ENCODE results near the gene TNK2. TPM values are rescaled to one million over a fixed set of nuclear protein-coding genes. Genes with fewer than 3 reads are reported as not detected.
"Not testable (repeated sequence)": the region's sequence is repeated elsewhere in the genome, so short reads cannot be mapped to it uniquely, and the experiment has no call there.

The TNK2 gene
- total RNA-seq, 1 experiment from 2014 or later, result 212 TPM

GRCh38 chr3:195916991-195917390, 8.6 kb upstream of the TNK2 start:
- no peak for DNase-seq (ENCODE audit: low spot score)

GRCh38 chr3:195916291-195916690, 7.9 kb upstream of the TNK2 start:
- DNase-seq (ENCODE audit: low spot score), result no peak

DNA sequence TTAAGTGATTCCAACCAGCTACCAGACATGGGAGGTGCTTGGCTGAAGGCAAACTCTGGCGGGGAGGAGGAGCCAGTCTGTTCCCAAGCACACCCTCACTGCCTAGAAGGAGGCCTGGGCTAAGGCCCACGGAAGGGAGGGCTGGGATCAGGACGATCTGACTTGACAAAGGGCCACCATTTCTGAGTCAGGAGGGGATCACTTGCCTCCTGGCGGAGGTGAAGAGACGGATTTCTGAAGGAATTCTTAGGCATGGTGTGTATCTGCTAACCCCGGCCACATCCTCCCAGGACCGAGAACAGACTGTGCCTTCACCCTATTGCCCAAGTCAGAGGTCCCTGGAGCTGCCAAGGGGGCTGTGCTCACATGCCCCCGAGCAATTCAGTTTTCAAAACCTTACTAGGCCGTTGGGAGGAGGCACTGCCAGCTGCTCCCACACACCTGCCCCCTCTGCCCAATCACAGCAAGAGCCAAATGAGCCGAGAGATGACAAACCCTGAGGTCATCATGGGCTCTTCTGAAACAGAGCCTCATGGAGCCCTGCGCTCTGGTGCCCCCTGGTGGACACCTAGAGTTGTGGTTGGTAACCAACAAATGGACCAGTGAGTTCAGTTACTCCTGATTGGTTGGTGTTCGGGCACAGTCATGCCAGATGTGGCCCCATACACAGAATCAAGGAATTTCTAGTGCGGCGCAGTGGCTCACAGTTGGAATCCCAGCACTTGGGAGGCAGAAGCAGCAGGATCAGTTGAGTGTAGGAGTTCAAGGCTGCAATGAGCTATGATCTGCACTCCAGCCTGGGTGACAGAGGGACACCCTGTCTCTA, 6.5 kb upstream of the TNK2 start:
- peak; percentile 99 for DNase-seq (ENCODE audit: low spot score)

GRCh38 chr3:195914146-195914545, 5.8 kb upstream of the TNK2 start:
- DNase-seq (ENCODE audit: low spot score), result not testable (repeated sequence)

- DNase-seq (ENCODE audit: low spot score), result no peak
Observed at GRCh38 chr3:195913382-195913781, 5.0 kb upstream of the TNK2 start.

DNA sequence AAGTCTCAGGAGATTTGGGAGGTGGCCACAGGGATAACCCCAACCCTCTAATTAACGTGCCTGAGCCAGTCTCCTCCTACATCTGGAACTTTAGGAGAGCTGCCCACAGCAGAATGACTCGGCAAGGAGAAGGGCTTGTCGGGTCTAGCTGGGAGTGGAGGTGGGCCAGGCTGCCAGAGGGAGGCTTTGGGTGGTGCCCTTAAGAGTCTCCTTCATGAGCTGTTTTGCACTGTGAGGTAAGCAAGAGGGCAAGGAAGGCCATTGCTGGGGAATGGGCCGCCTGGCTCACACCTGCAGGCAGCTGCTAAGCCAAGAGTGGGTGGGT, 3.6 kb upstream of the TNK2 start:
- DNase-seq (ENCODE audit: low spot score), result no peak

DNA sequence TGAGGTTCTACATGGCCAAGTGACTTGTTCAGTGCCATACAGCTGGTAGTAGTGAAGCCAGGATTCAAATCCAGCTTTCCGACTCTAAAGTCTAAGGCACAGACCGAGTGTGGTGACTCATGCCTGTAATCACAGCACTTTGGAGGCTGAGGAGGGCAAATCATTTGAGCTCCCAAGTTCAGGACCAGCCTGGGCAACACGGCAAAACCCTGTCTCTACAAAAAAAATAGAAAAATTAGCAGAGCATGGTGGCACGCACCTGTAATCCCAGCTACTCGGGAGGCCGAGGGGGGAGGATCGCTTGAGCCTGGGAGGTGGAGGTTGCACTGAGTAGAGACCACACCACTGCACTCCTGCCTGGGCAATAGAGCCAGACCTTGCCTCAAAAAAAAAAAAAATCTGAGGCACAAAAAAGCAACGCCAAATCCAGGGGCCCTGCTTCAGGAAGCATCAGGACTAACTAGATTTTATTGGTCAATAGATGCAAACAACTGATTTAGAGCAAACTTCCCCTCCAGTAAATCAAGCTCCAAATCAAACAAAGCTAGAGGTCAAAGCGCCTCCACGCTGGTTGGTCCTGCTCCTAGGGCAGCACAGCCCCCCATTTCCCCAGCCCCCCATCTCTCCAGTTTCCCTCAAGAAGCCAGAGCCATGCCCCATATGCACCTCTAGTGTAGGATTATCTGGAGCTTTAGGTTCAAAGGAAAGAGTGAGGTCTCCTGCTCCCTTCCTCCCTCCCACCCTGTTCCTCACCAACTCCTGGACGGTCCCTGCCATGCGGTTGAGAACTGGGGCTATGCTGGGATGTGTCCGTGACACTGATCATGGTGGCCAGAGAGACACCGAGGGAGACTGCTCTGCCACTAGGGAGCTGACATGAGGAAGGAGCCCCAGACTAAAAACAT, 2.9 kb upstream of the TNK2 start:
- no peak for DNase-seq (ENCODE audit: low spot score)

DNA sequence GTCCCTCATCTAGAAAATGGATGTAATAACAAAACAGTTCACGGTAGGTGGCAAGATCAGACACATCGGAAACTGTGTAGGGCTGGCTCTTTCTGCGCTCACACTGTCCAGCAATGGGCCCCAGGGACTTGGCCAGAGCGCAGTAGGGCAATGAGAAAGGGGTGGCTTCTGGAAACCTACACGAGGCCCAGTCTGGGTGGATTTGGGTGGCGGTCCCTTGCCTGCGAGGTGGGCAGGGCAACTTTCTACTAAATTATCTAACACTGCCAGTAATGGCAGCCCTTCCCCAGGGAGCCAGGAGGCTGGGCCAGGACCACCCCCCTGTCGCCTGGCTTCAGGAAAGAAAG, 2.1 kb upstream of the TNK2 start:
- no peak for DNase-seq (ENCODE audit: low spot score)

GRCh38 chr3:195909644-195910498, 1.5 kb upstream of the TNK2 start:
- DNase-seq (ENCODE audit: low spot score), result peak; percentile 69

DNA sequence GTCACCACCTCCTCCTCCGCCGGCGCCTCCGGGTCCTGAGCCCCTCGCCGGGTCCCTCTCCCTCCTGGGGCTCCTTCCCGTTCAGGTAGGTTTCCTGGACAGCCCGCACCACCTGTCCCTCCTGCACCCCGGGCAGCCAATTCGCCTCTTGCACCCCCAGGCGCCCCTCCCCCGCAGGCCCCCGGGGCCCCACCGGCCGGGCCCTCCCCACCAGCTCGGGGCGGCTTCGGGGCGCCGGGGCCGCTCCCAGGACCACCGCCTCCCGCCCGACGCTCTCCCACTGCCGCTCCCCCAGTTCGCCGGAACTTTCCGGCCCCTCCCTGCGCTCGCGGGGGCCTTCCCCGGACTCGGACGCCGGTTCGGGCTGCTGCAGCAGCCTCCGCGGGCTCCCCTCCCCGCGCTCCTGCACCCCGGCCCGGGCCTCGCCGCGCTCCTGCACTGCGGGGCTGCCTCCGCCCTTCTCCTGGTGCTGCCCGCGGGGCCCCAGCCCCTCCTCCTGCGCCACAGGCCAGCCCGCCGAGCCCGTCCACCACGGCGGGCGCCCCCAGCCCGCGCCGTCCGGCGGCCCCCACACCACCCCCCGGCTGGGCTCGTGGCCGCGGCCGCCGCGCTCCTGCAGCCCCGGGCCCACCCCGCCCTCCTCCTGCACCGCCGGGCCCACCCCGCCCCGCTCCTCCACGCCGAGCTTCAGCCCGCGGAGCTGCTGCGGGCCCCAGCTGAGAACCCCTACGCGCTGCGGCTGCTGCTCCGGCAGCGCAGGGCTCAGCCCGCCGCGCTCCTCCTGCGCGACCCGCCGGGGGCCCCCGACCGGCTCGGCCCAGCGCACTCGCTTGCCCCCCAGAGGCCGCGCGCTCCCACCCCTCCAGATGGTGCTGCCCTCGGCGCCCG, 587 bp upstream of the TNK2 start:
- DNase-seq (ENCODE audit: low spot score), result no peak

GRCh38 chr3:195907684-195907933, 742 bp downstream of the TNK2 start:
- DNase-seq (ENCODE audit: low spot score), result no peak

DNA sequence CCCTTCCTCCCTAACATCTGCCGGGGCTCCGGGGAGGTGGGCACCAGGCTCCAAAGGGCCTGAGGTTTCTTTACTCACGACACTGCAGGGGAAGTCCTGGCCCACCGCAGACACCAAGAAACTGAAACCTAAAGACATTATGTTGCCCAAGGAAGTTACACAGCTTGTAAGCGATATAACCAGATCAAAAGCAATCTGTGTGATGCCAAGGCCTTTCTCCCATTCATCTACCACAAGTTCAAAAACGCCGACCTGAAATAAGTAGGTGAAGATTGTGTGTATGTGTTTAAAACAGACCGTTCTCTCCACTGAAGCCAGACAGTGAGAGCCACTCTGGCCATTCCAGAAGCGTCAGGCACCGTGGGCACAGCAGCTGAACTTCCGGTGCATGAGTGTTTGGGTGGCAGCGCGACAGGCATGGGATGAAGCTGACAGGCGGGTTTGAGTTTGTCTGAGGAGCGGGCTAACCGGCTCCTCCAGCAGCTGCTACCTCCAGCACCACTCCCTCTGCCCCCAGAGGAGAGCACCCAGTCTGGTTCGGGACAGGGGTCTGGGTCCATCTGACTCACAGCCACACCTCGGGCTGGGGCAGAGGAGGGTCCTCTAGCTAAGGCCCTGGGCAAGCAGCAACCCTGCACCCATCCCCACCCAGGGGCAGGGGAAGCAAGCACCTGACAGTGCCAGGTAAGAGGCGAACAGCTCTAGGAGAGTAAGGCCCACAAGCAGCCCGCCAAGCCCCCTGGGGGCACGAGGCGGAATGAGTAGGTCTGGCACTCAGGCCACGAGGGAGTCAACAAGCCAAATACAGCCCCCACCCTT, 1.3 kb downstream of the TNK2 start:
- DNase-seq (ENCODE audit: low spot score), result peak; percentile 77

GRCh38 chr3:195905970-195906864, 2.1 kb downstream of the TNK2 start:
- DNase-seq (ENCODE audit: low spot score), result peak; percentile 52

- no peak for DNase-seq (ENCODE audit: low spot score)
Observed at GRCh38 chr3:195904368-195904767, 4.0 kb downstream of the TNK2 start.

DNA sequence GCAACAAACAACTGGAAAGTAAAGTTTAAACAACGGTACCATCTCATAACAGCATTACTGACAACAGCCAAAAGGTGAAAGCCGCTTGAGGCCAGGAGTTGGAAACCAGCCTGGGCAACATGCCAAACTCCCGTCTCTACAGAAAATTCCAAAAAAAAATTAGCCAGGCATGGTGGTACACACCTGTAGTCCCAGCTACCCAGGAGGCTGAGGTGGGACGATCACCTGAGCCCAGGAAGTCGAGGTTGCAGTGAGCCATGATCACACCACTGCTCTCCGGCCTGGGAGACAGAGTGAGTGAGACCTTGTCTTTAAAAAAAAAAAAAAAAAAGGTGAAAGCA, 4.4 kb downstream of the TNK2 start:
- no peak for DNase-seq (ENCODE audit: low spot score)

GRCh38 chr3:195902634-195903033, 5.7 kb downstream of the TNK2 start:
- DNase-seq (ENCODE audit: low spot score), result not testable (repeated sequence)

- DNase-seq (ENCODE audit: low spot score), result not testable (repeated sequence)
Observed at GRCh38 chr3:195901836-195902585, 6.3 kb downstream of the TNK2 start.

Measured in HT-29 (cell line).